Tibial artery (tissue), 4 donors: ENCODE results near the gene WASF3.

ENCODE experiments used
- DNase-seq, 2 donors: peaks; one replicate each; pipeline ENCODE4 v3.0.0-alpha.2; 2019
- H3K27ac ChIP-seq, 2 donors: fragments of 200-600 bp; sonication (generic) in 1 of 2; 1 replicate in 1 of 2; 2 replicates in 1 of 2; pipeline ENCODE4 v1.5.1; 2018 to 2019; ENCODE audit warnings: mild to moderate bottlenecking in 1 of 2
- H3K27me3 ChIP-seq, 2 donors: fragments of 200-600 bp; sonication (generic) in 1 of 2; one replicate each; pipeline versions ENCODE4 v1.5.1 to v1.6.0; 2016 to 2019
- H3K36me3 ChIP-seq, 3 donors: fragments of 200-600 bp; sonication (generic) in 2 of 3; one replicate each; pipeline ENCODE4 v1.5.1; 2016 to 2019; ENCODE audit warnings: mild to moderate bottlenecking in 2 of 3
- H3K4me1 ChIP-seq, 4 donors: fragments of 200-600 bp; sonication (generic) in 2 of 4; 1 replicate in 3 of 4; 2 replicates in 1 of 4; pipeline ENCODE4 v1.5.1; 2016 to 2019
- H3K4me3 ChIP-seq, 2 donors: fragments of 200-600 bp; sonication (generic) in 1 of 2; 1 replicate in 1 of 2; 2 replicates in 1 of 2; pipeline ENCODE4 v1.5.1; 2018 to 2019; ENCODE audit warnings: mild to moderate bottlenecking in 2 of 2
- H3K9me3 ChIP-seq, 3 donors: fragments of 200-600 bp; sonication (generic) in 1 of 3; one replicate each; pipeline ENCODE4 v1.5.1; 2016 to 2019
- intact Hi-C: fragments of 100-400 bp; cut with DNase I; formaldehyde crosslinking; loops from one replicate; pipeline ENCODE4 v1.15.0; 2023; ENCODE audit warnings: low total_unique reads
- TF ChIP-seq, protein P1 (sequence below), 2 experiments: fragments of 200-600 bp in 1 of 2; fragments of 450-650 bp in 1 of 2; IDR thresholded peaks; one replicate each; pipeline ENCODE4 v1.5.1; 2017 to 2019; ENCODE audit warnings: antibody characterized with exemption in 2 of 2, mild to moderate bottlenecking in 1 of 2, moderate library complexity in 1 of 2

The WASF3 gene

DNA sequence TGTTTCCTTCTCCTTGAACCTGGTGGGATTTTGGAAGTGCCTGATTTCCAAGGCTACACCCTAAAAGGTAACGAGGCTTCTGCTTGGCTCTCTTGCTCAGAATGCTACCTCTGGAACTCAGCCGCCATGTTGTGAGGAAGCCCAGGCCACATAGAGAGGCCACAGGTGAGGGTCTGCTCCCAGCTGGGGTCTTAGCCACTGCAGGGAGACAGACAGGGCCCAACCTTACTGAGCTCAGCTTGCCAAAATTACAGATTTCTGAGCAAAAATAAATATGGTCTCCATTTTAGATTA is 141.7 kb downstream of the WASF3 start:
- H3K27me3 ChIP-seq, result no peaks in the 10 kb centered on the region
- TF ChIP-seq, protein P1, sequence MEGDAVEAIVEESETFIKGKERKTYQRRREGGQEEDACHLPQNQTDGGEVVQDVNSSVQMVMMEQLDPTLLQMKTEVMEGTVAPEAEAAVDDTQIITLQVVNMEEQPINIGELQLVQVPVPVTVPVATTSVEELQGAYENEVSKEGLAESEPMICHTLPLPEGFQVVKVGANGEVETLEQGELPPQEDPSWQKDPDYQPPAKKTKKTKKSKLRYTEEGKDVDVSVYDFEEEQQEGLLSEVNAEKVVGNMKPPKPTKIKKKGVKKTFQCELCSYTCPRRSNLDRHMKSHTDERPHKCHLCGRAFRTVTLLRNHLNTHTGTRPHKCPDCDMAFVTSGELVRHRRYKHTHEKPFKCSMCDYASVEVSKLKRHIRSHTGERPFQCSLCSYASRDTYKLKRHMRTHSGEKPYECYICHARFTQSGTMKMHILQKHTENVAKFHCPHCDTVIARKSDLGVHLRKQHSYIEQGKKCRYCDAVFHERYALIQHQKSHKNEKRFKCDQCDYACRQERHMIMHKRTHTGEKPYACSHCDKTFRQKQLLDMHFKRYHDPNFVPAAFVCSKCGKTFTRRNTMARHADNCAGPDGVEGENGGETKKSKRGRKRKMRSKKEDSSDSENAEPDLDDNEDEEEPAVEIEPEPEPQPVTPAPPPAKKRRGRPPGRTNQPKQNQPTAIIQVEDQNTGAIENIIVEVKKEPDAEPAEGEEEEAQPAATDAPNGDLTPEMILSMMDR (IDR thresholded peaks at IDR 0.05), result no peak
- intact Hi-C loops, result loop anchor here (2.0 to 5.0 kb wide), 3 partner anchors 142 to 514 kb away; partner anchors contain the start of gene WASF3
- no peaks in the 10 kb centered on the region for H3K9me3 ChIP-seq
- no peaks in the 10 kb centered on the region for H3K36me3 ChIP-seq
- H3K4me1 ChIP-seq, result peaks cover 0 to 5% (median 0%) of the 10 kb centered on the region in 4 donors
- DNase-seq, result no peak
- no peak overlapping the region for H3K27ac ChIP-seq
- no peak overlapping the region for H3K4me3 ChIP-seq

DNA sequence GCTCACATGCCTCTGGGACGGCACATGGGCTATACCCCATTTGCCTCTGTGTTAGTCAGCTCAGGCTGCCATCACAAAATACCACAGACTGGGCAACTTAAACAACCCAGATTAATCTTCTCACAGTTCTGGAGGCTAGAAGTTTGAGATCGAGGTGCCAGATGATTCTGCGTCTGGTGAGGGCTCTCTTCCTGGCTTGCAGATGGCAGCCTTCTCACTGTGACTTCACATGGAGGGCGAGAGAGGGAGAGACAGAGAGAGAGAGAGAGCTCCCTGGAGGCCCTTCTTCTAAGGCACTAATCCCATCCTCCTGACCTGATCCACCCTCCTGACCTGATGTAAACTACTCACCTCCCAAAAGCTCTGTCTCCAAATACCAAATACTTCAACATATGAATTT is 148.1 kb downstream of the WASF3 start:
- intact Hi-C loops, result loop anchor here (5.0 kb wide), 1 partner anchor 227 kb away; no protein-coding TSS in a partner anchor

DNA sequence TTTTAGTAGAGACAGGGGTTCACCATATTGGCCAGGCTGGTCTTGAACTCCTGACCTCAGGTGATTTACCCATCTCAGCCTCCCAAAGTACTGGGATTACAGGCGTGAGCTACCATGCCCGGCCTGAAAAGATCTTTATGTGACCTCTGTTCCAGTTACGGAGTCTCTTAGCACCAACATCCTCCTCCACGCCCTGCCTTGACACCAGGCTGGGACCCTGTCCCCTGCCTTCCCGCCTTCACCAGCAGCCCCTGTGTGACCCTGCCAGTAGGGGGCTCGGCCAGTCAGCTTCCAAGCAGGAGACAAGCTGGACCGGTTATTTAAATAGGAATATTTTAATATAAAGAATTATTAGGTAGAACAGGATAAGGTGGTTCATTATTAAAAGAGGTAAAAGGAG is 148.9 kb downstream of the WASF3 start:
- intact Hi-C loops, result loop anchor here (5.0 kb wide), 1 partner anchor 226 kb away; no protein-coding TSS in a partner anchor
- Histone ChIP-seq H3K9me3 (no peaks in the 10 kb centered on the region), H3K27me3 (peaks cover 0 to 8% of the 10 kb centered on the region in 2 donors), H3K4me3 (no peak overlapping the region), H3K4me1 (no peaks in the 10 kb centered on the region), H3K36me3 (no peaks in the 10 kb centered on the region), H3K27ac (no peak overlapping the region)
- TF ChIP-seq, protein P1 (IDR thresholded peaks at IDR 0.05), result no peak
- no peak for DNase-seq

More for the DNA sequence above, 148.1 kb downstream of the WASF3 start:
- no peak overlapping the region for H3K4me3 ChIP-seq
- H3K4me1 ChIP-seq, result no peaks in the 10 kb centered on the region
- no peaks in the 10 kb centered on the region for H3K9me3 ChIP-seq
- no peak overlapping the region for H3K27ac ChIP-seq
- peaks cover 0 to 8% of the 10 kb centered on the region in 2 donors for H3K27me3 ChIP-seq
- TF ChIP-seq, protein P1 (IDR thresholded peaks at IDR 0.05), result no peak
- DNase-seq, result no peak
- no peaks in the 10 kb centered on the region for H3K36me3 ChIP-seq

DNA sequence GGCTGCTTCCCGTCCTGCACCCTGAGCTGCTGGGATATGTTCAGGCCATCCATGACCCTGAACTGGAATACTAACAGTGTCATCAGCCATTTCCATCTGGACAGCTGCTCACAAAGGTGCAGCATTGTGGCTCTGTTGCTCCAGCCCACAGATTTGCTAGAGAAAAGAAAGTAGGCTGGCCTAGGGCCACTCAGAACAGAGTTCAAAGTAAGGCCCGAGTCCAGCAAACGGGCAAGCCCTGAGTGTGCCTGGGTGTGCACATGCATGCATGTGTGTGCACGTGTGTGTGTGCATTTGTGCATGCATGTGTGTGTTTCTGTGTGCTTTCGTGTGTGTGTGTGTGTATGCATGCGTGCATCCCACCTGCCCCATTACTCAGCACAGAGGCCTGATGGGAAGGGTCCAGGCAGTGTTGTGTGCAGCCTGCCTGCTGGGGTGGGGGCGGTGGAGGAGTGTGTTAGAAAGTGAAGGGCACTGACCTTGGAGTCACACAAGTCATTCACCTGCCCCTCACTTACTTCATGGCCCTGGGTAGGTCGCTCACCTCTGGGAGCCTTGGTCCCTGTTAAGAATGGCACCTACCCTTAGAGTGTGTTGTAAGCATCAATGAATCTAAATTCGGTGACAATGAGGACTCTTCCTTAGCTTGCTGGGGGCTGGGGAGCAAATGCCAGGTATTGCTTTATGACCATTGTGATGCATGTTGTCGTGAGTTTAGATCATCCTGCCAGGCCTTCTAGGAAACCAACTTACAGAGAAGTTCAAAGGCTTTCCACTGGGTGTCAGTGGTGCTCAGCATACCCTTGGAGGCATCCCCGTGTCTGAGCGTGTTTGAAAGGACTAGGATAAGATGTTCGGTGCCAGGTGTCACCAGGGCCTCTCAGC is 149.9 kb downstream of the WASF3 start:
- H3K27ac ChIP-seq, result no peak overlapping the region
- TF ChIP-seq, protein P1 (IDR thresholded peaks at IDR 0.05), result peak; percentile 25 to 30
- H3K36me3 ChIP-seq, result no peaks in the 10 kb centered on the region
- peaks cover 0 to 8% of the 10 kb centered on the region in 2 donors for H3K27me3 ChIP-seq
- intact Hi-C loops, result loop anchor here (5.0 kb wide), 1 partner anchor 225 kb away; no protein-coding TSS in a partner anchor
- H3K4me3 ChIP-seq, result no peak overlapping the region
- no peaks in the 10 kb centered on the region for H3K9me3 ChIP-seq
- no peaks in the 10 kb centered on the region for H3K4me1 ChIP-seq
- DNase-seq, result no peak

DNA sequence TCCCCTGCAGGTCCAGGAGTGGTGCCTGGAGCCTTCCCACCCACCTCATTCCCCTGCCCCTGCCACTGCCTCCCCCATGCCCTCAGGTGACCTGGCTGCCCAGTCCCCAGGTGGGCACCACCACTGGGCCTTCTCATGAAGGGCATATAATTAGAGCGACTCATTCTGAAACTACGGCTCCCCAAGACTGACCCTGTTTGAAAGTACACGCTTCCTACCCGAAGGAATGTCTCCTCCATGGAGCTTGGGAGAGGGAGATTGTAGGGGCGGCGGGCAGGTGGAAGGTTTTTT is 150.5 kb downstream of the WASF3 start:
- no peaks in the 10 kb centered on the region for H3K9me3 ChIP-seq
- intact Hi-C loops, result loop anchor here (5.0 kb wide), 1 partner anchor 224 kb away; no protein-coding TSS in a partner anchor
- H3K36me3 ChIP-seq, result no peaks in the 10 kb centered on the region
- TF ChIP-seq, protein P1 (IDR thresholded peaks at IDR 0.05), result no peak
- H3K4me1 ChIP-seq, result no peaks in the 10 kb centered on the region
- no peak overlapping the region for H3K27ac ChIP-seq
- H3K4me3 ChIP-seq, result no peak overlapping the region
- no peak for DNase-seq
- peaks cover 0 to 8% of the 10 kb centered on the region in 2 donors for H3K27me3 ChIP-seq
